Activated T-cell treated with anti-CD3 and anti-CD28 coated beads for 4 hours (primary cell): ENCODE data around the gene HERC6.
"Not testable (repeated sequence)": the region's sequence is repeated elsewhere in the genome, so short reads cannot be mapped to it uniquely, and the experiment has no call there.

Experiments used
- DNase-seq: peaks from one replicate; pipeline ENCODE4 v3.0.0-alpha.2; 2020

The HERC6 gene

GRCh38 chr4:88378691-88379559 lies at the start of gene HERC6:
HERC6 (plus strand) TSS chr4:88378852; CDS start chr4:88378922, 70 bp downstream.
- peak; percentile 71 for DNase-seq

- no peak for DNase-seq
Measured at GRCh38 chr4:88333741-88334405, 44.8 kb upstream of the HERC6 start.

- no peak for DNase-seq
Measured at GRCh38 chr4:88335092-88335665, 43.5 kb upstream of the HERC6 start.

GRCh38 chr4:88341227-88342192 lies 37.1 kb upstream of the HERC6 start:
- no peak for DNase-seq

GRCh38 chr4:88346902-88347301 lies 31.8 kb upstream of the HERC6 start:
- DNase-seq, result not testable (repeated sequence)

- not testable (repeated sequence) for DNase-seq
Measured at GRCh38 chr4:88348761-88349160, 29.9 kb upstream of the HERC6 start.

- no peak for DNase-seq
Measured at GRCh38 chr4:88350786-88351185, 27.9 kb upstream of the HERC6 start.

- DNase-seq, result no peak
Measured at GRCh38 chr4:88352062-88352740, 26.5 kb upstream of the HERC6 start.

GRCh38 chr4:88353324-88353723 lies 25.3 kb upstream of the HERC6 start:
- DNase-seq, result no peak

- no peak for DNase-seq
Measured at GRCh38 chr4:88356771-88357170, 21.9 kb upstream of the HERC6 start.

GRCh38 chr4:88357262-88357661 lies 21.4 kb upstream of the HERC6 start:
- no peak for DNase-seq

GRCh38 chr4:88359558-88359957 lies 19.1 kb upstream of the HERC6 start:
- DNase-seq, result no peak

- DNase-seq, result no peak
Measured at GRCh38 chr4:88360256-88360655, 18.4 kb upstream of the HERC6 start.

- DNase-seq, result no peak
Measured at GRCh38 chr4:88360791-88361190, 17.9 kb upstream of the HERC6 start.

GRCh38 chr4:88361217-88361773 lies 17.4 kb upstream of the HERC6 start:
- not testable (repeated sequence) for DNase-seq

GRCh38 chr4:88366460-88366859 lies 12.2 kb upstream of the HERC6 start:
- no peak for DNase-seq

- DNase-seq, result no peak
Measured at GRCh38 chr4:88367826-88368225, 10.8 kb upstream of the HERC6 start.

GRCh38 chr4:88369180-88369812 lies 9.4 kb upstream of the HERC6 start:
- not testable (repeated sequence) for DNase-seq

GRCh38 chr4:88381123-88381522 lies 2.5 kb downstream of the HERC6 start:
- DNase-seq, result no peak

- peak; percentile 30 for DNase-seq
Measured at GRCh38 chr4:88382621-88383020, 4.0 kb downstream of the HERC6 start.

- no peak for DNase-seq
Measured at GRCh38 chr4:88390128-88390527, 11.5 kb downstream of the HERC6 start.
